Smooth muscle cell (in vitro differentiated cells): ENCODE measurements around the gene PSMB8. TPM values are rescaled to one million over a fixed set of nuclear protein-coding genes. Genes with fewer than 3 reads are reported as not detected.

Experiments
- DNase-seq: peaks from one replicate; lab custom pipeline; 2025; ENCODE audit not compliant: unreplicated experiment; lab: John Stamatoyannopoulos, UW
- H2AFZ ChIP-seq: fragments of 200-600 bp; sonication (generic); 2 replicates; pipeline ENCODE4 v1.6.0; 2016; ENCODE audit warnings: antibody characterized with exemption, low read depth, mild to moderate bottlenecking
- H3F3A ChIP-seq: fragments of 200-600 bp; sonication (generic); 2 replicates; pipeline ENCODE4 v1.6.0; 2017; ENCODE audit warnings: antibody characterized with exemption, low read depth
- H3K27ac ChIP-seq: fragments of 200-600 bp; sonication (generic); 2 replicates; pipeline ENCODE4 v1.5.1; 2016; ENCODE audit warnings: low read depth, mild to moderate bottlenecking
- H3K27me3 ChIP-seq: fragments of 200-600 bp; sonication (generic); 2 replicates; pipeline ENCODE4 v1.6.1; 2016; ENCODE audit warnings: low read depth, mild to moderate bottlenecking
- H3K36me3 ChIP-seq: fragments of 200-600 bp; sonication (generic); 2 replicates; pipeline ENCODE4 v1.5.1; 2016; ENCODE audit warnings: low read depth
- H3K4me1 ChIP-seq: fragments of 200-600 bp; sonication (generic); 2 replicates; pipeline ENCODE4 v1.5.1; 2016; ENCODE audit warnings: low read depth
- H3K4me2 ChIP-seq: fragments of 200-600 bp; sonication (generic); 2 replicates; pipeline ENCODE4 v1.6.0; 2016; ENCODE audit warnings: mild to moderate bottlenecking
- H3K4me3 ChIP-seq: fragments of 200-600 bp; sonication (generic); 2 replicates; pipeline ENCODE4 v1.5.1; 2016; ENCODE audit warnings: mild to moderate bottlenecking
- H3K79me2 ChIP-seq: fragments of 200-600 bp; sonication (generic); 2 replicates; pipeline ENCODE4 v1.6.0; 2016; ENCODE audit warnings: low read depth, mild to moderate bottlenecking
- H3K9ac ChIP-seq: fragments of 200-600 bp; sonication (generic); 2 replicates; pipeline ENCODE4 v1.6.0; 2016; ENCODE audit warnings: low read depth
- H3K9me3 ChIP-seq: fragments of 200-600 bp; sonication (generic); replicated peaks from 2 replicates; pipeline ENCODE4 v1.5.1; 2016; ENCODE audit warnings: low read depth
- H4K20me1 ChIP-seq: fragments of 200-600 bp; sonication (generic); 2 replicates; pipeline ENCODE4 v1.6.0; 2016; ENCODE audit warnings: low read depth
- CTCF ChIP-seq: fragments of 200-600 bp; sonication (generic); IDR thresholded peaks from 2 replicates; pipeline ENCODE4 v1.5.1; 2017; ENCODE audit warnings: borderline replicate concordance, mild to moderate bottlenecking, antibody characterized with exemption; ENCODE audit not compliant: insufficient read depth, poor library complexity, severe bottlenecking
- WGBS: methylation state at CpG from one replicate; pipeline ENCODE4 v1.1.7; 2016; ENCODE audit warnings: low lambda C conversion rate; 5-methylcytosine and 5-hydroxymethylcytosine counted together
- polyA plus RNA-seq: library from polyadenylated mRNA; unstranded; fragments of >200 nt; fragmentation: Nextera tagmentation; extraction: Ambion mirVana; gene quantifications from 2 replicates; pipeline ENCODE4 v1.2.1, GENCODE V29; 2016
- total RNA-seq: library from RNA; depleted of rRNA; stranded (reverse); fragments of >200 nt; gene quantifications from 2 replicates; pipeline ENCODE4 v1.2.3, GENCODE V29; 2014

The PSMB8 gene
- total and polyA plus RNA-seq, 2 experiments from 2014 or later, result 5.0 to 16.7 TPM

GRCh38 chr6:32837651-32838113 lies 6.2 kb downstream of the PSMB8 start:
- no peak for TF ChIP-seq CTCF

GRCh38 chr6:32836873-32837272 lies 7.0 kb downstream of the PSMB8 start:
- Histone ChIP-seq H3K9me3 (no peaks in the 10 kb centered on the region), H3K4me2 (no peak overlapping the region), H3K36me3 (no peaks in the 10 kb centered on the region), H3K4me1 (no peaks in the 10 kb centered on the region), H3K4me3 (no peak overlapping the region), H2AFZ (no peak overlapping the region), H3F3A (no peaks in the 10 kb centered on the region), H4K20me1 (no peaks in the 10 kb centered on the region), H3K27me3 (peaks cover under 1% of the 10 kb centered on the region), H3K9ac (no peak overlapping the region), H3K79me2 (no peaks in the 10 kb centered on the region), H3K27ac (no peak overlapping the region)
- no peak for DNase-seq
- TF ChIP-seq CTCF, result no peak
- WGBS, result 94% methylated on average over 2 of the region's 2 CpGs

More at GRCh38 chr6:32837651-32838113, 6.2 kb downstream of the PSMB8 start:
- Histone ChIP-seq H3F3A (no peaks in the 10 kb centered on the region), H3K4me3 (peak overlapping the region; percentile 95), H3K9ac (no peak overlapping the region), H4K20me1 (no peaks in the 10 kb centered on the region), H3K79me2 (no peaks in the 10 kb centered on the region), H2AFZ (peak overlapping the region; percentile 81), H3K9me3 (no peaks in the 10 kb centered on the region), H3K27me3 (peaks cover 9% of the 10 kb centered on the region), H3K36me3 (no peaks in the 10 kb centered on the region), H3K4me1 (no peaks in the 10 kb centered on the region), H3K27ac (peak overlapping the region; percentile 74), H3K4me2 (peak overlapping the region; percentile 90)
- 44% methylated on average over 12 of the region's 12 CpGs for WGBS
- no peak for DNase-seq

GRCh38 chr6:32835167-32835893 lies 8.5 kb downstream of the PSMB8 start:
- H3K27me3 ChIP-seq, result no peaks in the 10 kb centered on the region
- no peaks in the 10 kb centered on the region for H3K36me3 ChIP-seq
- no peak overlapping the region for H3K4me3 ChIP-seq
- H3K4me2 ChIP-seq, result no peak overlapping the region
- H2AFZ ChIP-seq, result no peak overlapping the region
- no peaks in the 10 kb centered on the region for H4K20me1 ChIP-seq
- no peaks in the 10 kb centered on the region for H3K4me1 ChIP-seq
- no peaks in the 10 kb centered on the region for H3K79me2 ChIP-seq
- H3F3A ChIP-seq, result no peaks in the 10 kb centered on the region
- TF ChIP-seq CTCF, result no peak
- no peak overlapping the region for H3K27ac ChIP-seq
- DNase-seq, result no peak
- no peaks in the 10 kb centered on the region for H3K9me3 ChIP-seq
- WGBS, result 91% methylated on average over 16 of the region's 16 CpGs
- H3K9ac ChIP-seq, result no peak overlapping the region

GRCh38 chr6:32833664-32834063 lies 10.2 kb downstream of the PSMB8 start:
- no peaks in the 10 kb centered on the region for H3K27me3 ChIP-seq
- no peak for TF ChIP-seq CTCF
- no peaks in the 10 kb centered on the region for H3K4me1 ChIP-seq
- H3K4me3 ChIP-seq, result no peak overlapping the region
- H3K9me3 ChIP-seq, result no peaks in the 10 kb centered on the region
- no peaks in the 10 kb centered on the region for H3K36me3 ChIP-seq
- H2AFZ ChIP-seq, result no peak overlapping the region
- no peaks in the 10 kb centered on the region for H3F3A ChIP-seq
- DNase-seq, result no peak
- H3K4me2 ChIP-seq, result no peak overlapping the region
- H3K9ac ChIP-seq, result no peak overlapping the region
- no peaks in the 10 kb centered on the region for H3K79me2 ChIP-seq
- H3K27ac ChIP-seq, result no peak overlapping the region
- 91% methylated on average over 5 of the region's 5 CpGs for WGBS
- H4K20me1 ChIP-seq, result no peaks in the 10 kb centered on the region
